ENCODE measurements around the gene ADAMTSL3.

The ADAMTSL3 gene

GRCh38 chr15:84001037-84001436 lies 347.1 kb downstream of the ADAMTSL3 start:
- no peak overlapping the region for H3K4ac ChIP-seq (ENCODE audit: low read depth, low read length)
- H3K79me1 ChIP-seq (ENCODE audit: low read length) = no peaks in the 10 kb centered on the region
- DNase-seq = no peak
- H2BK5ac ChIP-seq (ENCODE audit: low read length) = no peak overlapping the region
- H3K79me2 ChIP-seq (ENCODE audit: control insufficient read depth, insufficient read depth, low read length) = no peaks in the 10 kb centered on the region
- H2BK120ac ChIP-seq (ENCODE audit: low read depth, low read length) = no peak overlapping the region
- H3K4me2 ChIP-seq (ENCODE audit: low read length) = no peak overlapping the region
- H4K8ac ChIP-seq (ENCODE audit: low read depth, low read length) = no peak overlapping the region
- no peaks in the 10 kb centered on the region for H3K36me3 ChIP-seq (ENCODE audit: control insufficient read depth, insufficient read depth, low read length)
- no peak overlapping the region for H3K56ac ChIP-seq (ENCODE audit: low read length)
- no CpG with 5 or more reads among the region's 5 CpGs for WGBS (ENCODE audit: extremely low coverage, insufficient coverage, low lambda C conversion rate)
- H3K4me3 ChIP-seq (ENCODE audit: low read length) = no peak overlapping the region
- H2AK5ac ChIP-seq (ENCODE audit: low read length) = no peak overlapping the region
- H2BK15ac ChIP-seq (replicated peaks; ENCODE audit: low read depth) = no peak overlapping the region
- no peak overlapping the region for H3K18ac ChIP-seq (ENCODE audit: low read length)
- H3K27ac ChIP-seq (ENCODE audit: low read depth, low read length) = no peak overlapping the region
- no peak overlapping the region for H3K23ac ChIP-seq (ENCODE audit: low read length)
- no peak overlapping the region for H3K9ac ChIP-seq (ENCODE audit: low read length)
- H3K27me3 ChIP-seq (ENCODE audit: insufficient read depth, low read length, poor library complexity) = no peaks in the 10 kb centered on the region
- no peaks in the 10 kb centered on the region for H3K4me1 ChIP-seq (ENCODE audit: control insufficient read depth, low read depth, low read length)
- H4K5ac ChIP-seq (ENCODE audit: low read length) = no peak overlapping the region

GRCh38 chr15:84001655-84002054 lies 347.7 kb downstream of the ADAMTSL3 start:
- Histone ChIP-seq H3K79me1 (ENCODE audit: low read length) (no peaks in the 10 kb centered on the region), H3K4me3 (ENCODE audit: low read length) (no peak overlapping the region), H4K5ac (ENCODE audit: low read length) (no peak overlapping the region), H2BK15ac (replicated peaks; ENCODE audit: low read depth) (no peak overlapping the region), H4K8ac (ENCODE audit: low read depth, low read length) (no peak overlapping the region), H2BK5ac (ENCODE audit: low read length) (no peak overlapping the region), H3K23ac (ENCODE audit: low read length) (no peak overlapping the region), H3K36me3 (ENCODE audit: control insufficient read depth, insufficient read depth, low read length) (no peaks in the 10 kb centered on the region), H3K4ac (ENCODE audit: low read depth, low read length) (no peak overlapping the region), H3K4me1 (ENCODE audit: control insufficient read depth, low read depth, low read length) (no peaks in the 10 kb centered on the region), H3K79me2 (ENCODE audit: control insufficient read depth, insufficient read depth, low read length) (no peaks in the 10 kb centered on the region), H3K9ac (ENCODE audit: low read length) (no peak overlapping the region), H3K27me3 (ENCODE audit: insufficient read depth, low read length, poor library complexity) (no peaks in the 10 kb centered on the region), H3K18ac (ENCODE audit: low read length) (no peak overlapping the region), H3K4me2 (ENCODE audit: low read length) (no peak overlapping the region), H3K27ac (ENCODE audit: low read depth, low read length) (no peak overlapping the region), H3K56ac (ENCODE audit: low read length) (no peak overlapping the region), H2AK5ac (ENCODE audit: low read length) (no peak overlapping the region), H2BK120ac (ENCODE audit: low read depth, low read length) (no peak overlapping the region)
- DNase-seq = no peak

- Histone ChIP-seq H3K79me1 (ENCODE audit: low read length) (no peaks in the 10 kb centered on the region), H4K8ac (ENCODE audit: low read depth, low read length) (no peak overlapping the region), H3K4me1 (ENCODE audit: control insufficient read depth, low read depth, low read length) (no peaks in the 10 kb centered on the region), H3K4ac (ENCODE audit: low read depth, low read length) (no peak overlapping the region), H4K5ac (ENCODE audit: low read length) (no peak overlapping the region), H3K23ac (ENCODE audit: low read length) (no peak overlapping the region), H3K9ac (ENCODE audit: low read length) (no peak overlapping the region), H3K56ac (ENCODE audit: low read length) (no peak overlapping the region), H3K27me3 (ENCODE audit: insufficient read depth, low read length, poor library complexity) (no peaks in the 10 kb centered on the region), H2BK5ac (ENCODE audit: low read length) (no peak overlapping the region), H3K79me2 (ENCODE audit: control insufficient read depth, insufficient read depth, low read length) (no peaks in the 10 kb centered on the region), H2AK5ac (ENCODE audit: low read length) (no peak overlapping the region), H3K36me3 (ENCODE audit: control insufficient read depth, insufficient read depth, low read length) (no peaks in the 10 kb centered on the region), H2BK15ac (replicated peaks; ENCODE audit: low read depth) (no peak overlapping the region), H2BK120ac (ENCODE audit: low read depth, low read length) (no peak overlapping the region), H3K18ac (ENCODE audit: low read length) (no peak overlapping the region), H3K27ac (ENCODE audit: low read depth, low read length) (no peak overlapping the region), H3K4me3 (ENCODE audit: low read length) (no peak overlapping the region), H3K4me2 (ENCODE audit: low read length) (no peak overlapping the region)
- DNase-seq = no peak
- no CpG with 5 or more reads among the region's 6 CpGs for WGBS (ENCODE audit: extremely low coverage, insufficient coverage, low lambda C conversion rate)
Observed at GRCh38 chr15:84003791-84004503, 350.0 kb downstream of the ADAMTSL3 start.

- Histone ChIP-seq H3K4me3 (ENCODE audit: low read length) (no peak overlapping the region), H3K23ac (ENCODE audit: low read length) (no peak overlapping the region), H3K36me3 (ENCODE audit: control insufficient read depth, insufficient read depth, low read length) (no peaks in the 10 kb centered on the region), H3K9ac (ENCODE audit: low read length) (no peak overlapping the region), H4K8ac (ENCODE audit: low read depth, low read length) (no peak overlapping the region), H3K27ac (ENCODE audit: low read depth, low read length) (no peak overlapping the region), H4K5ac (ENCODE audit: low read length) (no peak overlapping the region), H2AK5ac (ENCODE audit: low read length) (no peak overlapping the region), H3K4ac (ENCODE audit: low read depth, low read length) (no peak overlapping the region), H2BK120ac (ENCODE audit: low read depth, low read length) (no peak overlapping the region), H2BK5ac (ENCODE audit: low read length) (no peak overlapping the region), H3K18ac (ENCODE audit: low read length) (no peak overlapping the region), H3K27me3 (ENCODE audit: insufficient read depth, low read length, poor library complexity) (no peaks in the 10 kb centered on the region), H3K56ac (ENCODE audit: low read length) (no peak overlapping the region), H3K79me1 (ENCODE audit: low read length) (no peaks in the 10 kb centered on the region), H3K4me2 (ENCODE audit: low read length) (no peak overlapping the region), H3K4me1 (ENCODE audit: control insufficient read depth, low read depth, low read length) (no peaks in the 10 kb centered on the region), H3K79me2 (ENCODE audit: control insufficient read depth, insufficient read depth, low read length) (no peaks in the 10 kb centered on the region), H2BK15ac (replicated peaks; ENCODE audit: low read depth) (no peak overlapping the region)
- no CpG with 5 or more reads among the region's 4 CpGs for WGBS (ENCODE audit: extremely low coverage, insufficient coverage, low lambda C conversion rate)
- DNase-seq = no peak
Observed at GRCh38 chr15:84006421-84006820, 352.5 kb downstream of the ADAMTSL3 start.

- H3K27me3 ChIP-seq (ENCODE audit: insufficient read depth, low read length, poor library complexity) = no peaks in the 10 kb centered on the region
- no CpG with 5 or more reads among the region's 7 CpGs for WGBS (ENCODE audit: extremely low coverage, insufficient coverage, low lambda C conversion rate)
- H3K18ac ChIP-seq (ENCODE audit: low read length) = no peak overlapping the region
- no peak overlapping the region for H3K9ac ChIP-seq (ENCODE audit: low read length)
- H3K4me3 ChIP-seq (ENCODE audit: low read length) = no peak overlapping the region
- H4K8ac ChIP-seq (ENCODE audit: low read depth, low read length) = no peak overlapping the region
- H3K4me1 ChIP-seq (ENCODE audit: control insufficient read depth, low read depth, low read length) = no peaks in the 10 kb centered on the region
- H3K4ac ChIP-seq (ENCODE audit: low read depth, low read length) = no peak overlapping the region
- H2BK5ac ChIP-seq (ENCODE audit: low read length) = no peak overlapping the region
- H3K4me2 ChIP-seq (ENCODE audit: low read length) = no peak overlapping the region
- no peak overlapping the region for H2AK5ac ChIP-seq (ENCODE audit: low read length)
- no peak overlapping the region for H3K56ac ChIP-seq (ENCODE audit: low read length)
- H2BK120ac ChIP-seq (ENCODE audit: low read depth, low read length) = no peak overlapping the region
- H2BK15ac ChIP-seq (replicated peaks; ENCODE audit: low read depth) = no peak overlapping the region
- no peaks in the 10 kb centered on the region for H3K36me3 ChIP-seq (ENCODE audit: control insufficient read depth, insufficient read depth, low read length)
- H3K27ac ChIP-seq (ENCODE audit: low read depth, low read length) = no peak overlapping the region
- H3K79me1 ChIP-seq (ENCODE audit: low read length) = no peaks in the 10 kb centered on the region
- H3K23ac ChIP-seq (ENCODE audit: low read length) = no peak overlapping the region
- H3K79me2 ChIP-seq (ENCODE audit: control insufficient read depth, insufficient read depth, low read length) = no peaks in the 10 kb centered on the region
- DNase-seq = no peak
- H4K5ac ChIP-seq (ENCODE audit: low read length) = no peak overlapping the region
Observed at GRCh38 chr15:84009616-84010015, 355.7 kb downstream of the ADAMTSL3 start.

GRCh38 chr15:84010246-84010645 lies 356.3 kb downstream of the ADAMTSL3 start:
- no peak overlapping the region for H3K23ac ChIP-seq (ENCODE audit: low read length)
- no peak for DNase-seq
- no peaks in the 10 kb centered on the region for H3K79me1 ChIP-seq (ENCODE audit: low read length)
- no peak overlapping the region for H3K4me3 ChIP-seq (ENCODE audit: low read length)
- H3K79me2 ChIP-seq (ENCODE audit: control insufficient read depth, insufficient read depth, low read length) = no peaks in the 10 kb centered on the region
- WGBS (ENCODE audit: extremely low coverage, insufficient coverage, low lambda C conversion rate) = no CpG with 5 or more reads among the region's 1 CpG
- H2BK5ac ChIP-seq (ENCODE audit: low read length) = no peak overlapping the region
- H3K56ac ChIP-seq (ENCODE audit: low read length) = no peak overlapping the region
- H3K4ac ChIP-seq (ENCODE audit: low read depth, low read length) = no peak overlapping the region
- no peak overlapping the region for H4K8ac ChIP-seq (ENCODE audit: low read depth, low read length)
- H3K36me3 ChIP-seq (ENCODE audit: control insufficient read depth, insufficient read depth, low read length) = no peaks in the 10 kb centered on the region
- no peak overlapping the region for H3K27ac ChIP-seq (ENCODE audit: low read depth, low read length)
- H2BK120ac ChIP-seq (ENCODE audit: low read depth, low read length) = no peak overlapping the region
- H3K4me1 ChIP-seq (ENCODE audit: control insufficient read depth, low read depth, low read length) = no peaks in the 10 kb centered on the region
- H3K9ac ChIP-seq (ENCODE audit: low read length) = no peak overlapping the region
- H2AK5ac ChIP-seq (ENCODE audit: low read length) = no peak overlapping the region
- H2BK15ac ChIP-seq (replicated peaks; ENCODE audit: low read depth) = no peak overlapping the region
- H3K4me2 ChIP-seq (ENCODE audit: low read length) = no peak overlapping the region
- no peak overlapping the region for H3K18ac ChIP-seq (ENCODE audit: low read length)
- no peaks in the 10 kb centered on the region for H3K27me3 ChIP-seq (ENCODE audit: insufficient read depth, low read length, poor library complexity)
- no peak overlapping the region for H4K5ac ChIP-seq (ENCODE audit: low read length)
